OCI-LY3 (cell line): ENCODE results near the gene CGREF1.

Experiments used
- CTCF ChIP-seq: fragments of 200-600, 300-600 bp; sonication (generic); IDR thresholded peaks from 2 replicates; pipeline ENCODE4 v1.5.1; 2014; ENCODE audit warnings: antibody characterized with exemption, low read length, low read depth
- EZH2phosphoT487 ChIP-seq: fragments of 200-600 bp; shearing (Covaris generic); IDR thresholded peaks from 2 replicates; pipeline ENCODE4 v1.6.1; 2018; ENCODE audit warnings: antibody characterized with exemption, mixed run types, low read depth

DNA sequence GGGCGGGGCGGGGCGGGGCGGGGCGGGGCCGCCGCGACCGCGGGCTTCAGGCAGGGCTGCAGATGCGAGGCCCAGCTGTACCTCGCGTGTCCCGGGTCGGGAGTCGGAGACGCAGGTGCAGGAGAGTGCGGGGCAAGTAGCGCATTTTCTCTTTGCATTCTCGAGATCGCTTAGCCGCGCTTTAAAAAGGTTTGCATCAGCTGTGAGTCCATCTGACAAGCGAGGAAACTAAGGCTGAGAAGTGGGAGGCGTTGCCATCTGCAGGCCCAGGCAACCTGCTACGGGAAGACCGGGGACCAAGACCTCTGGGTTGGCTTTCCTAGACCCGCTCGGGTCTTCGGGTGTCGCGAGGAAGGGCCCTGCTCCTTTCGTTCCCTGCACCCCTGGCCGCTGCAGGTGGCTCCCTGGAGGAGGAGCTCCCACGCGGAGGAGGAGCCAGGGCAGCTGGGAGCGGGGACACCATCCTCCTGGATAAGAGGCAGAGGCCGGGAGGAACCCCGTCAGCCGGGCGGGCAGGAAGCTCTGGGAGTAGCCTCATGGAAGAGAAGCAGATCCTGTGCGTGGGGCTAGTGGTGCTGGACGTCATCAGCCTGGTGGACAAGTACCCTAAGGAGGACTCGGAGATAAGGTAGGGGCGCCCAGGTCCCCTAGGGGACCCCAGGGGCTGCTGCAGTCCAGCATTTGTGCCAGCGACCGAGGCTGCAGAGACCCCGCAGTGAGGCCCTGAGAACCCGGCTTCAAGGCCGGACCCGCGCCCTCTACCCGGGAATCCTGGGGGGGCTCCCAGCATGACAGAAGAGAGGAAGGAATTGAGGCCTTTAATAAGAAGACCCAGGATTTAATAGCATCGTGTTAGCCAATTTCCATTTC is 32.0 kb downstream of the CGREF1 start, which contains the start of gene KHK:
- no peak for TF ChIP-seq CTCF
- TF ChIP-seq EZH2phosphoT487 = no peak
